AG20443 (cell line): ENCODE data around the gene DCD.
A peak's percentile ranks its signal among the peaks of the same experiment; 100 is the strongest.
"Not testable (repeated sequence)": the region's sequence is repeated elsewhere in the genome, so short reads cannot be mapped to it uniquely, and the experiment has no call there.

Experiments used
- DNase-seq: peaks from one replicate; pipeline ENCODE4 v3.0.0; 2012; ENCODE audit warnings: low spot score, mixed read lengths

The DCD gene

DNA sequence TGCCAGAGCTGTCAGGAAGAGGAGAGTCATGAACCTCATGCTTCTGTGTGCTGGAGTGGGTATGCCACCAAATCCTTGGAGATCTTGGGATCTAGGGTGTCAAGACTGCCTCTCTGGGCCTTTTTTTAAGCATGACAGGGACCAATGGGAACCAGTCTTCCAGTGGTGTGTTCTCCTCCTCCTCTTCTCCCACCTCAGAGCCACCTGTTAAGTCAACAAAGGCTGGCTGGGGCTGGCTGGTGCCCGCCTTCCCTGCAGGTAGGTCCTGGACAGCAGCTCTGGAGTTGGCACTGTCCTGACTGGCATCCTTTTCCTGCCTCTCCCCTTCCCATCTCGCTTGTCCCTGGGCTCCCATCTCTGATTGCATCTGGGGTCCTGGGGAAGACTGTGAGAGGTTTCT is at the start of gene DCD:
Gene DCD, minus strand, starts transcription at position 101 of the 400 bp plus-strand sequence. Its CDS starts 62 bp downstream, at position 39.
- DNase-seq: no peak

DNA sequence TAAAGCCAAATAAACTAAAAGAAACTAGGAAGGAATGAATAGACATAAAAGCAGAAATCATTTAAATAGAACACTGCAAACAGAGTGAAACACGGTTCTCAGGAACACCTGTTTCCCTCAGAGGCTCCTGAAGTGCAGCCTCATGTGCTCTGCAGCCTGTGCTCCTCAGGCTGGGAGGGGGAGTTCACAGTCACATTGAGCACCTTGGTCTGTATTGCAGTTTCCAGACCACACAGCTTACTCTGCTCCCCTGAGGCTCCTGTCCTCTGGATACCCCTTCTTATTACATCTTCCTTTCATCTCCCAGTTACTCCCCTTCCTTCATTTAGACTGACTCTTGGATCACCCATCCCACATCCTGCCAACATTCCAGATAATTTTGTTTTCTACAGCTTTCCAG is 49.7 kb upstream of the DCD start:
- no peak for DNase-seq

DNA sequence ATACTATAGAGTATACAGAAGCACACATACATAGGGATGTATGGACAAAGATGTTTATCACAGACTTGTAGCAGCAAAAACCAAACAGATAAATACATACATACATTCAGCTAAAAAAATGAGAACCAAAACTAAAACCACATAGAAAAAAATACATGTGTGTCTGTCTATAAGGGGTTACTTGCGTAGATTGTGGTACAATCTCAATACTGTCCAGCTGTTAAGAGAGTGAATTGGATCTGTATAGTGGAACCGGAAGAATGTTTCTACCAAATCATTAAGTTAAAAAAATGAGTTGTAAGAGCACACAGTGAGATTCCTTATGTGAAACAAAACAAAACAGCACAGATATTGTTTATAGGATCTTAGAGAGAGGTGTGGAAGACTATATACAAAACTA is 44.2 kb upstream of the DCD start:
- no peak for DNase-seq

- DNase-seq: no peak
Measured at GRCh38 chr12:54689984-54690383, 41.8 kb upstream of the DCD start.

DNA sequence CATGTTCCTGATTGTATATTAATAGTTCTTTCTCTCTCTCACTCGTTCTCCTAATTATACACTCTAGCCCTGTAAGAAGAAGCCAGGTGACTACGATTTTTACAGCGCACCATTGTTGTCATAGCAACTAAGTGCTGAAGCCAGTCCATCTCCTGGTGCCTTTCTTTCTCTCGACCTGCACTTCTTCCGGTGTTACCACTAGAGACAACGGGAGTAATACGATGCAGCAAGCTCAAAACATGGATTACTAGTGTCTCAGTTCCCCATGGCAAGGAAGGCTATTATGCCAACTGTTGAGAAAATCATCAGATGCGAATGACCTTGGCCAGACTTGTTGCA is 40.8 kb upstream of the DCD start:
- DNase-seq: no peak

DNA sequence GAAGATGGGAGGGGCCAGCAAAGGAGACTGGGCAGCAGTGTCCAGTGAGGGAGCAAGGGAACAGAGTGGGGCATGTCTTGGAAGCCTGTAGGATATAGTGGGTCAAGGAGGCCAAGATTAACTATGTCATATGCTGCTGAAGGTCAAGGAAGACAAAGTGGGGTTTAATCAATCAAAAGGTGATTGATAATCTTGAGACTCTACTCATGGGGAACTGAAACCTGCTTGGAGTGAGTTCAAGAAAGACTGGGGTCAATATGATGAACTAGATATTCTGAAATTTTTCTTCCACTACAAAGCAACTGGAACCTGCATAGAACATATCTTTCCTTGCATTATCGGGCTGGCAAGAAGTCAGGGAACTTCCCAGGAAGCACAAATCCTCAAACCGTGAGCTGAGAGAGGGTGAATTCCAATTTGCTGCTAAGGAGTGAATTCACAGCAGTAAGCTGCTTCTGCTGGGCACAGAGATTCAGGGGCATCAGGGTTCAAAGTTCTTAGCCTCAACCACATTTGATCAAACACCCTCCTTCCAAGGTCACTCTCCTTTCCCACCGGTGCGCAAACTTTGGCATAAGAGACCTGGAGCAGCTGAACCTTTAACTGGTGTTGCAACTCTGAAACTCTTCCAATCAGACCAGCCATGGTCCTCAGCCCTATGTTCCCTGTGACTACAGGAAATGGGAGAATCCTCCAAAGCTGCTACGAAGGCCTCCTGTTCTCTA is 40.3 kb upstream of the DCD start:
- no peak for DNase-seq

DNA sequence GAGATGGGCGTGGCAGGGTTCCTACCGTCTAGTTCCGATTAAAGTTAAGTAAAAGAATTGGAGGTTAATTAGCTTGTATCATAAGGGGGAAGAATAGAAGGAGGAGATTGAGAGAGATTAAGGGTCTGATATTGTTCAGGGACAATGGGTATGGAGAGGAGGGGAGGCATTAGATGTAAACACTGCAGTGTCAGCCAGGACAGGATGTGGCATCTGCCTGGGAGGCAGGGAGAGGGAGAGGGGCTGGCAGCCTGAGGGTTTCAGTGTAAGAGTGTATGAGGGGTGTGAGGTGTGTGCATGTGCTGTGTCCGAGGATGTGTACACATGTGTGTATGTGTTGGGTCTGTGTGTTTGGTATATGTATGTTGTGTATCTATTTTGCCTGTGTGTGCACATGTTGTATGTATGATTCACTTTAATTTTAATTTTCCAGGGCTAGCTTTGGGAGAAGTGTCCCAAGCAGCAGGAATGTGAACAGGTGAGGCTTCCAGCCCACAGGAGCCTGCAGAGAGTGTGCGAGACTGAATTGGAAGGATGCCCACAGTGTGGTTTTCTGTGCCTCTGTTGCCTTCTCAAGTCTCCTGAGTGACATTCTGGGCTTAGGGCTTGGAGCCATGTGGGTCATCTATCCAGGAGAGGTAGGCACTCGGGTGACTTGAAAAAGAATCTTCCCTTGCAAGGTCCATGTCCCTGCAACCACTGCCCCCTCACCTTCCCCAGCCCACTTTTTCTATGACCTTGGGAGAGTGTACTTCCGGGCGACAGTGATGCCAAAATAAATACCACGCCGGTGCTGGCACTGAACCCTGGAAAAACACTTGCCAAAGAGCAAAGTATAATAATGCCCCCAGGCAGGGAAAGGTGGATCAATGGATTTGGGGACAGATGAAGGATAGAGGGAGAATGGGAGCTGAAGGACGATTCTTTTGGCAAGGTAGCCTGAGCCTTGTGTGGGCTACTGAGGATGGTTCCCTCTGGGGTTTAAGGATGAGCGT is 36.8 kb upstream of the DCD start:
- DNase-seq: no peak

DNA sequence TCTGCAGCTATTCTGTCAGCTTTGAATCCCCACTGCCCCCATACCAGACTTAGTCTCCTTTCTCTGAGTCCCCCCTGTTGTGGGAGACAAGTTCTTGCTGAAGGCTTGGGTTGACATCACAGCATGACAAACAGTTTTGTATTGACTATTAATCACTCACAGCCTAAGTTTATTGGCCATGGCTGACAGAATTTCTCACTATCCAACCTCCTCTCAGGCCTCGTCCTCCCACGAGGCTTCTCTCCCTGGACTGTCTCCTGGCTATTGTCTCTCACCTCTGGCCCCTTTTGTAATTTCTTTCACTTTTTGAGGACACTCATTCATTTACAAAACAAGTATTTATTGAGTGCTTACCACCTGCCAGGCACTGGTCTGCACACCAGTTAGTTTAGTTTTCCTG is 35.2 kb upstream of the DCD start:
- DNase-seq: no peak

GRCh38 chr12:54682674-54683073 is 34.5 kb upstream of the DCD start:
- no peak for DNase-seq

- DNase-seq: peak; percentile 31
Measured at GRCh38 chr12:54680374-54680773, 32.2 kb upstream of the DCD start.

- DNase-seq: no peak
Measured at GRCh38 chr12:54678131-54678530, 30.0 kb upstream of the DCD start.

- no peak for DNase-seq
Measured at GRCh38 chr12:54667945-54668344, 19.8 kb upstream of the DCD start.

GRCh38 chr12:54666008-54666407 is 17.8 kb upstream of the DCD start:
- no peak for DNase-seq

- not testable (repeated sequence) for DNase-seq
Measured at GRCh38 chr12:54665022-54665635, 17.0 kb upstream of the DCD start.

DNA sequence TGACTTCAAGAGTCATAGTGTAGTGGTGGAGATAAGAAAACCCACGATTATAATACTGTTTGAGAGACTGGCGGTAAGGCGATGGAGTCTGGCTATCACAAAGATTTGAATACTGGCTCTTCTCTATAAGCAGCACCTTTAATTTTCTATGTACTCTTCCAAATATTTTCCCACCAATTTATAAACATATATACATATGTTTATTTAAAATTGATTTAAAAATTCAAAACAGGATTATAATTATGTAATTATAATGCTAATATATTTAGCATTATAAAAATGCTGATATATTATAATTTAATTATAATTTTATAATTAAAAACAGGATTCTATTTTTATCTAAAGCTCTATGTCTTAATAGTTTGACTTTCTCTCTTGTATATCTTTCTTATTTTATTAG is 15.4 kb upstream of the DCD start:
- no peak for DNase-seq

GRCh38 chr12:54662026-54662425 is 13.9 kb upstream of the DCD start:
- no peak for DNase-seq

DNA sequence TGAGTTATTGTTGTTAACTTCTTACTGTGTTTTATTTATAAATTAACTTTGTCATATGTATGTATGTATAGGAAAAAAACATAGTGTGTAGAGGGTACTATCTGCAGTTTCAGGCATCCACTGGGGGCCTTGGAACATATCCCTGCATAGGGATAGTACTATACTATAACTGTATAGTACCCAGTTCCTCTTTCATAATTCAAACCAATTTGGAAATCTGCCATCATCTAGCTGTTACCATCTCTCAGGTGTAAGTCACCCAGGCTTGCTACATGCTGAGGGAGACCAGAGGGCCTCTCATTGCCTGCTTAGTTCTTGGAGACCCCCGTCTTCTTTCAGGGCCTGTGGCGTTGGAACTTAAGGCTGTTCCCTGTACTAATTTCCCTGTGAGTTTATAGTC is 12.9 kb upstream of the DCD start:
- no peak for DNase-seq

GRCh38 chr12:54660320-54660962 is 12.3 kb upstream of the DCD start:
- DNase-seq: no peak

- peak; percentile 68 for DNase-seq
Measured at GRCh38 chr12:54658306-54659264, 10.4 kb upstream of the DCD start.

DNA sequence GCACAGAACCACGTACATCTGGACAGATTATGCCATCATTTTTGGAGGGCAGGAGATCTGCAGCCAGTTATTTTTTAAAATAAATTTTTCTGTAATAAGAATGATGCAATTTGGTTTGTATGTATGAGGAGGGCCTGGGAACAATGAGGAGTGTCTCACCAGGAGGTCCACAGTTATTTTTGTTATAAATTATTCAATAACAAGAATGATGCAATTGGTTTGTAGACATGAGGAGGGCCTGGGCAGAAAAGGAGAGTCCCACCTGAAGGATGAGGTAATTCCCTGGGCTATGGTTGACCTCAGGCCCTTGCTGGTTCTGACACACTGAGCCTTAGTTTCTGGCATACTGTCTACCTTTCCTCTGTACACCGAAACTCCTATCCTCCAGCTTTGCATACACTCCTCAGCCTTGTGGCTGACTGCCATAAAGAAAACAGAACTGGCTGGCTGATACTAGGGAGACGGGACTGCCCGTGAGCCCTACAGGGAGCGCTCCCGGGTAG is 9.0 kb upstream of the DCD start:
- no peak for DNase-seq

GRCh38 chr12:54654926-54655325 is 6.8 kb upstream of the DCD start:
- no peak for DNase-seq
